ENCODE results near the gene LUZP1.
A peak's percentile ranks its signal among the peaks of the same experiment; 100 is the strongest.

LUZP1 gene

GRCh38 chr1:23188434-23188884 is 19.8 kb upstream of the LUZP1 start:
- no peak for DNase-seq

- DNase-seq, result no peak
Measured at GRCh38 chr1:23187637-23188036, 19.0 kb upstream of the LUZP1 start.

GRCh38 chr1:23185381-23185780 is 16.7 kb upstream of the LUZP1 start:
- DNase-seq, result no peak

GRCh38 chr1:23184212-23184934 is 15.7 kb upstream of the LUZP1 start:
- peak; percentile 20 for DNase-seq

- DNase-seq, result no peak
Measured at GRCh38 chr1:23179862-23180261, 11.2 kb upstream of the LUZP1 start.

- no peak for DNase-seq
Measured at GRCh38 chr1:23178950-23179349, 10.3 kb upstream of the LUZP1 start.

GRCh38 chr1:23178414-23178813 is 9.8 kb upstream of the LUZP1 start:
- no peak for DNase-seq

- peak; percentile 41 for DNase-seq
Measured at GRCh38 chr1:23177438-23178380, 9.1 kb upstream of the LUZP1 start.

GRCh38 chr1:23177031-23177430 is 8.4 kb upstream of the LUZP1 start:
- DNase-seq, result no peak

- DNase-seq, result no peak
Measured at GRCh38 chr1:23174426-23175110, 5.9 kb upstream of the LUZP1 start.

- DNase-seq, result no peak
Measured at GRCh38 chr1:23171181-23171755, 2.6 kb upstream of the LUZP1 start.

- DNase-seq, result no peak
Measured at GRCh38 chr1:23169727-23170335, 1.2 kb upstream of the LUZP1 start.

GRCh38 chr1:23169195-23169575 is 529 bp upstream of the LUZP1 start:
- DNase-seq, result no peak

- no peak for DNase-seq
Measured at GRCh38 chr1:23168079-23168444, 594 bp downstream of the LUZP1 start.

GRCh38 chr1:23167353-23168078 is 1.1 kb downstream of the LUZP1 start:
- no peak for DNase-seq

GRCh38 chr1:23166854-23167253 is 1.8 kb downstream of the LUZP1 start:
- no peak for DNase-seq

- no peak for DNase-seq
Measured at GRCh38 chr1:23163395-23163794, 5.3 kb downstream of the LUZP1 start.

- DNase-seq, result no peak
Measured at GRCh38 chr1:23159963-23160877, 8.4 kb downstream of the LUZP1 start.

- DNase-seq, result no peak
Measured at GRCh38 chr1:23156940-23157339, 11.7 kb downstream of the LUZP1 start.

GRCh38 chr1:23152966-23153684 is 15.5 kb downstream of the LUZP1 start:
- no peak for DNase-seq

Data from NCI-H2029 treated with DMSO at 0.1 percent for 48 hours (cell line).